Coronary artery (tissue), 2 donors: Measurements from ENCODE around the gene MYBBP1A.

Source experiments
- DNase-seq: peaks from one replicate; pipeline ENCODE4 v3.0.0-alpha.2; 2017; ENCODE audit warnings: low spot score
- H3K27ac ChIP-seq, 2 donors: fragments of 200-600 bp; sonication (generic); one replicate each; pipeline ENCODE4 v1.5.1; 2016 to 2019
- H3K4me3 ChIP-seq: fragments of 200-600 bp; sonication (generic); 2 replicates; pipeline ENCODE4 v1.5.1; 2016; ENCODE audit warnings: mild to moderate bottlenecking, moderate library complexity
- TF ChIP-seq, protein P1 (sequence below): fragments of 200-600 bp; sonication (generic); IDR thresholded peaks from one replicate; pipeline ENCODE4 v1.5.1; 2019; ENCODE audit warnings: antibody characterized with exemption

The MYBBP1A gene

DNA sequence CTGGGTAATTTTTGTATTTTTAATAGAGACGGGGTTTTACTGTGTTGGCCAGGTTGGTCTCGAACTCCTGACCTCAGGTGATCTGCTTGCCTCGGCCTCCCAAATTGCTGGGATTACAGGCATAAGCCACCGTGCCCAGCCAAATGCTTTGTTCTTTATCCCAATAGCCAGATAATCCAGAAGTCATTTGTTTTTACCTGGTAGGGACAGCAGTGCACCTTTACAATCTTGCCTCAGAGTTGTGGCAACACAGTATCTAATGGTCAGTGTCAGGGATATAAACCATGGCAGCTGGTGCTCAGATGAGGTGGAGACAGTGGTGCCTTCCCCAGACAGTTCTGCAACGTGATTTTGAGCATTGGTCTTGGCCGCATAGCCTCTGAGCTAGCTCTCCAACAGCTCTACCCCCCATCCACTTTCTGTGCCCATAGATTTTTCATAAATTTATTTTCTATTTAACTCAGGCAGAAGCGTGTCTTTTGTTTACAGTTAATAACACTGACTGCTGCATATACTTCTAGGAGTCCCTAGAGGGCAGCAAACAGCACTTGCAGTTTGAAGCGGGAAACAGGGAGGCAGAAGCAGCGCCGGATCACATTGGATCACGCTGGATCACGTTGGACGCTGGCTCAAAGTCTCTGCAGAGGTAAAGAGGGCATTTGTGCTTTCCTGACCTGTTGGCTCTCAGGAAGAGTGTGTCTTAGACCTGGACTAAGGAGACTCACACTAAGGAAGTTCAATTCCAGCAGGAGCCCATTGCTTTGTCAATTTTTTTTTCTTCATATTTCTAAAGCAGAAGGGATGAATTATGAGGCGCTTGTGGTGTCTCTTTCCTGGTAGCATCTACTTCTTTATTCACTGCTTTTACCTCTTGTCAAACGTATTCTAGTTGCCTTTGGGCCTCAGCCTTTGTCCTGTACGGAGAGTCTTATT is 10.3 kb upstream of the MYBBP1A start:
- no peak overlapping the region for H3K4me3 ChIP-seq
- H3K27ac ChIP-seq: no peak overlapping the region
- TF ChIP-seq, protein P1, sequence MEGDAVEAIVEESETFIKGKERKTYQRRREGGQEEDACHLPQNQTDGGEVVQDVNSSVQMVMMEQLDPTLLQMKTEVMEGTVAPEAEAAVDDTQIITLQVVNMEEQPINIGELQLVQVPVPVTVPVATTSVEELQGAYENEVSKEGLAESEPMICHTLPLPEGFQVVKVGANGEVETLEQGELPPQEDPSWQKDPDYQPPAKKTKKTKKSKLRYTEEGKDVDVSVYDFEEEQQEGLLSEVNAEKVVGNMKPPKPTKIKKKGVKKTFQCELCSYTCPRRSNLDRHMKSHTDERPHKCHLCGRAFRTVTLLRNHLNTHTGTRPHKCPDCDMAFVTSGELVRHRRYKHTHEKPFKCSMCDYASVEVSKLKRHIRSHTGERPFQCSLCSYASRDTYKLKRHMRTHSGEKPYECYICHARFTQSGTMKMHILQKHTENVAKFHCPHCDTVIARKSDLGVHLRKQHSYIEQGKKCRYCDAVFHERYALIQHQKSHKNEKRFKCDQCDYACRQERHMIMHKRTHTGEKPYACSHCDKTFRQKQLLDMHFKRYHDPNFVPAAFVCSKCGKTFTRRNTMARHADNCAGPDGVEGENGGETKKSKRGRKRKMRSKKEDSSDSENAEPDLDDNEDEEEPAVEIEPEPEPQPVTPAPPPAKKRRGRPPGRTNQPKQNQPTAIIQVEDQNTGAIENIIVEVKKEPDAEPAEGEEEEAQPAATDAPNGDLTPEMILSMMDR: peak; percentile 41
- no peak for DNase-seq

DNA sequence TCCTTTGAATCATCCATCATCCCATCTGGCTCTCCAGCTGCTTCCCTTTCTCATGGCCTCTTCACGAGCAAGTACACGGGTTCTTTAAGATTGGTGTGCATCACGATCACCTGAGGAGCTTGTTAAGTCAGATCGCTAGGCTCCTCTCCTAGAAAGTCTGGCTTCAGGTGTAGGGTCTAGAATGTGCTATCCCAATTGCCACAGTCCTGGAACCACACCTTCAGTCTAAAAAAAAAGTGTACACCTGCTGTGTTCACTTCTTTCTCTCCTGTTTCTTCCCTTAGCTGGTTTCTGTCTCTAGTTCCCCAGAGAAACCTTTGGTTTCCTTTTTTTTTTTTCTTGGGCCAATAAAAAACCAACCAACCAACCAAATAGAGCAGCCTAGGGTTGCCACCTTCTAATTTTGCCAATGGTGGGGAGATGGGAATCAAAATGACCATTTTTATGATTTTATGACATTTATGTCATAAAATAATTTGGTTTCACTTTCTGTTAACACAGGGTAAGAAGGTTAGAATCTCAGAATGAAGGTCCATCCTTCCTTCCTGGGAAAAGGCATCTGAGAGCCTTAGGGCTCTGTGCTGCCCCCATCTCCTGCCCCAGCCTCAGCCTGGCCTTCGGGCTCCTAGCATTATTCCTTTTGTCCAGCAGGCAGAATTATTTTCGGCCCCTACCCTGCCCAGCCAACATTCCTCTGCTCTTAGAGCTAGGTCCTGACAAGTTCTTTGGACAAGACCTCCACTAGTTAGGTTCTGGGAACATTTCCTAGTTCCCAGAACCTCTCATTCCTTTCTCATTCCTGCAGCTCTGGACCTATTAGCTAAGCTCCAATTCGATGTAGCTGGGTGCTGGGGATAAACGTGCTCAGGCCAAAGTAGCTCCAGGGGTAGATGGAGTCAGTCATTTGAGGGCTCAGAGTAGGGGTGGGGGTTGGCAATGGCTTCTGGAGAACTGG is 7.1 kb upstream of the MYBBP1A start:
- no peak for DNase-seq
- Histone ChIP-seq H3K4me3 (no peak overlapping the region), H3K27ac (peak overlapping the region; percentile 24 to 67)
- TF ChIP-seq, protein P1: no peak

DNA sequence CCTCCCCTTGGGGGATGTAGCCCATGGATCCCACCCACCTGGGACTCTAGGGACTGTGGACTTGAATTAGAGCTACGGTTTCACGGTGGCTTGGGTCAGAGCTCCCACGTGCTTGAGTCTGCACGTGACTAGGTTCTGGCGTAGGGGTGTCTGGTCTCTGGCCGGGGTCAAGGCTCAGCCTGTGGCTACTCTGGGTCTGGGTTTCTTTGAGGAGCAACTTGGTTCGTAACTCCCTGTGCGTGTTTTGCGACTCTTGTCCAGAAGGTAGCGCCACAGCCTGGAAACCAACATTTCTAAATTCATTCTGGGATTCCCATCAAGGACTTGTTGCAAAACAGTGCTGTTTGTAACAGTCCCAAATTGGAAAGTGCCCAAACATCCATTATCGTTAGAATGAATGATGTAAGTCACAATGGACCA is 5.7 kb upstream of the MYBBP1A start:
- no peak overlapping the region for H3K4me3 ChIP-seq
- no peak for DNase-seq
- TF ChIP-seq, protein P1: no peak
- no peak overlapping the region for H3K27ac ChIP-seq

DNA sequence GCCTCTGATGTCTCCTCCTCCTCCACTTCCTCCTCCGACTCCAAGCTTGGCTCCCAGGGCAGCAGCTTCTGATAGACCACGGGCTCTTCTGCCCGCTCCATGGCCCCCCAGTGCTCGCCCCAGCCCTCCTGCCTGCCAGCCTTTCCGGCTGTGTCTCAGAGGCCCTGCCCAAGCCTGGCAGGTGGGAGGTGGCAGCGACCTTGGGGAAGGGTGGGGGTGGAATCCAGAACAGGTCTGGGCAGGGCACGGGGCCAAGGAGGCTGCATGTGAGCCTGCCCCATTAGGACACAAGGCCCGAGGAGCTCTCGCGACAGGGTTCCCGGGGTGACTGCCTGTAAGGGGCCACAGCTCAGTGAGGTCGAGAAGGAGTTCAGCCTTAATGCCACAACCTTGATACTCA is 5.2 kb upstream of the MYBBP1A start, which contains the start of gene GGT6:
GGT6 (minus strand) TSS at position 157 of the 400 bp plus-strand sequence; CDS start at position 101, 56 bp downstream.
- no peak within 1 kb of the TSS for H3K4me3 ChIP-seq
- TF ChIP-seq, protein P1: no peak
- no peak for DNase-seq
- no peak within 1 kb of the TSS for H3K27ac ChIP-seq

DNA sequence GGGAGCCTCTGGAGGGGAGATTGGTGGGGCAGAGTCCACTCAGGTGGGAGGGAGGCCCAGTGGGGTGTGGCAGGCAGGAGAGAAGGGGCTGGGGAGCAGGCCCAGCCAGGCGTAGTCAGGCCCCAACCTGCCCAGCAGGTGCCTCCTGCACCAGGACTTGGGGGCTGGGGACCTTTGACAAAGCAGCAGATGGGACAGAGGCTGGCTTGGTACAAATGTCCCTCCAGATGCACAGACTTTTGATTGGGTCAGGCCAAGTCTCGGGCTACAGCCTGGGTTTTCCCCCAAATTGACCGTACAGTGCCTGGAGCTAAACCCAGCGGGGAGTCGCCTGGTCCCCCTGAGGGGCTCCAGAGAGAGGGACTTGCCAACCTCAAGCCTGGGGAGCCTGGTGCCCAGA is 4.8 kb upstream of the MYBBP1A start:
- Histone ChIP-seq H3K4me3 (no peak overlapping the region), H3K27ac (no peak overlapping the region)
- TF ChIP-seq, protein P1: no peak
- DNase-seq: no peak

DNA sequence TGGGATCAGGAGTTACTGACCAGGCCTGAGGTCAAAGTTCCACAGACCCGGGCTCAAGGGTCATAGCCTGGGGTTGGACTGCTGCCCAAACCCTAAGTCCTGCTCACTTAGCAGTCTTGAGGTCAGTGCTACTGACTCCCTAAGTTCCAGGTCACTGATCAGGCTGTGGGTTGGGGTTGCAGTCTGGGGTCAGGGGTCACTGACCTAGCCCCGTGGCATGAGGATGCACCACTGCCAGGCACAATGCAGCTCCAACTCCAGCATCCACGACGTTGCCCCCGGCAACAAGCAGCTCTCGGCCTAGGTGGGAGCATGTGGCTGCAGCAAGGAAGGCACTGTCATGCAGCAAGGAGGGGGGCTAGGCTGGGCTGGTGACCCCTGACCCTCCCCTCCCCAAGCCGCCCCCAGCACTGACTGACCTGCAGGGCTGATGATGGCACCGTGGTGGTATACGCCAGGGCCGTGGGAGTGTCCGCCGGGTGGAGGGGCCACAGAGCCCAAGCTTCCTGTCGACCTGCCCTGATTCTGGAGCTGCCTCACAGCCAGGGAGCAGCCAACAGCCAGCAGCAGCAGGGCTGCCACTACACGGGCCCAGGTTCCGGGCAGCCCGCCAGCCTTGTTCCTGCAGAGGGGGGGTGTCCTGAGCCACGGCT is 4.1 kb upstream of the MYBBP1A start:
- TF ChIP-seq, protein P1: no peak
- no peak overlapping the region for H3K27ac ChIP-seq
- no peak overlapping the region for H3K4me3 ChIP-seq
- DNase-seq: no peak
